ENCODE data around the gene TFDP2. TPM values are rescaled to one million over a fixed set of nuclear protein-coding genes. Genes with fewer than 3 reads are reported as not detected.
"Not testable (repeated sequence)": the region's sequence is repeated elsewhere in the genome, so short reads cannot be mapped to it uniquely, and the experiment has no call there.

The TFDP2 gene
- total RNA-seq, 1 donor = 28.5 TPM

- DNase-seq (ENCODE audit: low read depth) = no peak
- TF ChIP-seq CTCF (IDR thresholded peaks at IDR 0.05; ENCODE audit: insufficient read depth, low read length) = no peak
- H3K4me3 ChIP-seq (ENCODE audit: low read depth, low read length) = no peak overlapping the region
Observed at GRCh38 chr3:142007710-142008399, 141.5 kb downstream of the TFDP2 start.

GRCh38 chr3:142004957-142005356, 144.4 kb downstream of the TFDP2 start:
- not testable (repeated sequence) for DNase-seq (ENCODE audit: low read depth); H3K4me3 ChIP-seq (ENCODE audit: low read depth, low read length)

- no peak overlapping the region for H3K4me3 ChIP-seq (ENCODE audit: low read depth, low read length)
- TF ChIP-seq CTCF (IDR thresholded peaks at IDR 0.05; ENCODE audit: insufficient read depth, low read length) = no peak
- DNase-seq (ENCODE audit: low read depth) = no peak
Observed at GRCh38 chr3:142004025-142004424, 145.3 kb downstream of the TFDP2 start.

- TF ChIP-seq CTCF (IDR thresholded peaks at IDR 0.05; ENCODE audit: insufficient read depth, low read length) = no peak
- no peak for DNase-seq (ENCODE audit: low read depth)
- H3K4me3 ChIP-seq (ENCODE audit: low read depth, low read length) = no peak overlapping the region
Observed at GRCh38 chr3:142003291-142003690, 146.1 kb downstream of the TFDP2 start.

GRCh38 chr3:142000325-142000870, 148.9 kb downstream of the TFDP2 start:
- DNase-seq (ENCODE audit: low read depth) = peak; percentile 17
- no peak overlapping the region for H3K4me3 ChIP-seq (ENCODE audit: low read depth, low read length)
- no peak for TF ChIP-seq CTCF (IDR thresholded peaks at IDR 0.05; ENCODE audit: insufficient read depth, low read length)

- DNase-seq (ENCODE audit: low read depth) = peak; percentile 42
- peak; percentile 32 for TF ChIP-seq CTCF (IDR thresholded peaks at IDR 0.05; ENCODE audit: insufficient read depth, low read length)
- no peak overlapping the region for H3K4me3 ChIP-seq (ENCODE audit: low read depth, low read length)
Observed at GRCh38 chr3:141998669-141999290, 150.6 kb downstream of the TFDP2 start.

- no peak for DNase-seq (ENCODE audit: low read depth)
- TF ChIP-seq CTCF (IDR thresholded peaks at IDR 0.05; ENCODE audit: insufficient read depth, low read length) = no peak
Observed at GRCh38 chr3:141996437-141996836, 152.9 kb downstream of the TFDP2 start.

More at GRCh38 chr3:141996437-141996836, 152.9 kb downstream of the TFDP2 start:
- H3K4me3 ChIP-seq (ENCODE audit: low read depth, low read length) = no peak overlapping the region
